ENCODE data around the gene CACNG3.

Gene CACNG3

DNA sequence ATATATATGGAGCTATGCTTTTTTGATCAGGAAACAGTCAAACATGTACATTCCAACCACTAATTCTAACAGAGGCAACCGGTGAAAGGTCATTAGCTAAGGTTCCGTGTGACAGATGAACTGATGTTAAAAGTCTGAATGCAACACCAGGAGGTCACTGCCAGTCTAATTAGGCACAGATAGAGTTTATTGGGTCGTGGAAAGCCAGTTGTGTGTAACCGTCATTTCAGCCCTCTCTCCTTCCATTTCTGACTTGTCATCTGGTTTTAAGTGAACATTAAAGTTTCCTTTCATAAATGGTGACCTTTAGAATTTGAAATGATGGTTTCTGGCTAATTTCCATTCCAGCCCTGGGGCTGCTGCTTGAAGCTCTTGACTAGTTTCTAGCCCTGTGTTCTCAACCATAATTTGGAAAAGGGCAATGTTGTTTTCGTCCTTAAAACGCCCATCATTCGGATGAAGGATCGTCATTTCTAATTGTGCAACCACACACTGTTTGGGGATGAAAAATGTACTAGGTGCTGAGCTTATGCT lies 23.9 kb downstream of the CACNG3 start:
- H3K4me3 ChIP-seq (ENCODE audit: low read length, poor library complexity, severe bottlenecking), result no peak overlapping the region
- H3K9me3 ChIP-seq (ENCODE audit: insufficient read depth, low read depth, low read length), result no peaks in the 10 kb centered on the region
- no peaks in the 10 kb centered on the region for H3K27me3 ChIP-seq (ENCODE audit: insufficient read depth, low read length, poor library complexity, severe bottlenecking)
- no peak overlapping the region for H3K9ac ChIP-seq (ENCODE audit: low read depth, low read length, poor library complexity, severe bottlenecking)
- no peaks in the 10 kb centered on the region for H4K20me1 ChIP-seq (ENCODE audit: insufficient read depth, low read length, poor library complexity, severe bottlenecking)
- no peaks in the 10 kb centered on the region for H3K9me2 ChIP-seq (replicated peaks; ENCODE audit: low read depth, low read length)
- H3K79me2 ChIP-seq (ENCODE audit: insufficient read depth, low read length), result no peaks in the 10 kb centered on the region
- no peaks in the 10 kb centered on the region for H3K4me1 ChIP-seq (ENCODE audit: insufficient read depth, low read length, poor library complexity, severe bottlenecking)
- TF ChIP-seq, protein P1, sequence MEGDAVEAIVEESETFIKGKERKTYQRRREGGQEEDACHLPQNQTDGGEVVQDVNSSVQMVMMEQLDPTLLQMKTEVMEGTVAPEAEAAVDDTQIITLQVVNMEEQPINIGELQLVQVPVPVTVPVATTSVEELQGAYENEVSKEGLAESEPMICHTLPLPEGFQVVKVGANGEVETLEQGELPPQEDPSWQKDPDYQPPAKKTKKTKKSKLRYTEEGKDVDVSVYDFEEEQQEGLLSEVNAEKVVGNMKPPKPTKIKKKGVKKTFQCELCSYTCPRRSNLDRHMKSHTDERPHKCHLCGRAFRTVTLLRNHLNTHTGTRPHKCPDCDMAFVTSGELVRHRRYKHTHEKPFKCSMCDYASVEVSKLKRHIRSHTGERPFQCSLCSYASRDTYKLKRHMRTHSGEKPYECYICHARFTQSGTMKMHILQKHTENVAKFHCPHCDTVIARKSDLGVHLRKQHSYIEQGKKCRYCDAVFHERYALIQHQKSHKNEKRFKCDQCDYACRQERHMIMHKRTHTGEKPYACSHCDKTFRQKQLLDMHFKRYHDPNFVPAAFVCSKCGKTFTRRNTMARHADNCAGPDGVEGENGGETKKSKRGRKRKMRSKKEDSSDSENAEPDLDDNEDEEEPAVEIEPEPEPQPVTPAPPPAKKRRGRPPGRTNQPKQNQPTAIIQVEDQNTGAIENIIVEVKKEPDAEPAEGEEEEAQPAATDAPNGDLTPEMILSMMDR (conservative IDR thresholded peaks at IDR 0.05; ENCODE audit: low read length), result no peak
- no peak for TF ChIP-seq EZH2phosphoT487 (IDR thresholded peaks at IDR 0.05; ENCODE audit: borderline replicate concordance)
- H2AFZ ChIP-seq (ENCODE audit: low read length), result no peak overlapping the region
- no peaks in the 10 kb centered on the region for H3F3A ChIP-seq (ENCODE audit: low read depth)
- no peak overlapping the region for H3K4me2 ChIP-seq (ENCODE audit: low read depth, low read length, poor library complexity, severe bottlenecking)
- no peaks in the 10 kb centered on the region for H3K36me3 ChIP-seq (ENCODE audit: insufficient read depth, low read length)

DNA sequence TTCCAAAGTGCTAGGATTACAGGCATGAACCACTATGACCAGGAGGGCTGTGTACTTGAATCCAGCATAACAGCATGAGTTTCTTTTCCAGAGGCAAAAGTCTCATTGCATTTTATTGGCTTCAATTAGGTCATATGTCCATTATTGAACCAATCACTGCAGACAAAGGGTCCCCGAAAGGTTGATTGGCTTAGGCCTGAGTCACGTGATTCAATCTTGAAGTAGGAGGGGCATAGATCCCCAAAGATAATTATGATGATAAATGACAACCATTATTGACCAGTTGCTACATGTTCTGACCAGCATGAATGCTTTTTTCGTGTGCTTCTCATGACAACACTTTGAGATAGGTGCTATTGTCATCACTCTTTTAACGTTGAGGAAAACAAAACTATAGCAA lies 25.3 kb downstream of the CACNG3 start:
- no peak for TF ChIP-seq EZH2phosphoT487 (IDR thresholded peaks at IDR 0.05; ENCODE audit: borderline replicate concordance)
- TF ChIP-seq, protein P1 (conservative IDR thresholded peaks at IDR 0.05; ENCODE audit: low read length), result no peak
- Histone ChIP-seq H3K4me1 (ENCODE audit: insufficient read depth, low read length, poor library complexity, severe bottlenecking) (no peaks in the 10 kb centered on the region), H2AFZ (ENCODE audit: low read length) (no peak overlapping the region), H3K4me2 (ENCODE audit: low read depth, low read length, poor library complexity, severe bottlenecking) (no peak overlapping the region), H3K4me3 (ENCODE audit: low read length, poor library complexity, severe bottlenecking) (no peak overlapping the region), H3K9ac (ENCODE audit: low read depth, low read length, poor library complexity, severe bottlenecking) (no peak overlapping the region), H3F3A (ENCODE audit: low read depth) (no peaks in the 10 kb centered on the region), H3K79me2 (ENCODE audit: insufficient read depth, low read length) (no peaks in the 10 kb centered on the region), H4K20me1 (ENCODE audit: insufficient read depth, low read length, poor library complexity, severe bottlenecking) (no peaks in the 10 kb centered on the region), H3K27me3 (ENCODE audit: insufficient read depth, low read length, poor library complexity, severe bottlenecking) (no peaks in the 10 kb centered on the region), H3K36me3 (ENCODE audit: insufficient read depth, low read length) (no peaks in the 10 kb centered on the region), H3K9me3 (ENCODE audit: insufficient read depth, low read depth, low read length) (no peaks in the 10 kb centered on the region), H3K9me2 (replicated peaks; ENCODE audit: low read depth, low read length) (no peaks in the 10 kb centered on the region)

DNA sequence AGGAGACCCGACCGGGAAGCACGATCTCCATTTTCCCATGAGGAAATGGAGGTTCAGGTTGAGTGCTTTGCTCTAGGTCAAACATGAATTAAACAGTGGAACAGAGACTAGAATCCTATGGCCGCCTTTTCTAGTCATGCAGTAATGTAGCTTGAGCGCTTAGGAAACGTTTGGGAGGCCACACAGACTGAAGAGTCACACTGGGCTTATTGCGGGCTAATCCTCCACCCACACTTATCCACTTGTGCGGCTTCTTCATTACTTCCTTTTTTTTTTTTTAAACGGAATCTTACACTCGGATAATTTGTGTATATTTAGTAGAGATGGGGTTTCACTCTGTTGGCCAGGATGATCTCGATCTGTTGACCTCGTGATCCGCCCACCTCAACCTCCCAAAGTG lies 26.0 kb downstream of the CACNG3 start:
- no peaks in the 10 kb centered on the region for H3K27me3 ChIP-seq (ENCODE audit: insufficient read depth, low read length, poor library complexity, severe bottlenecking)

More for the DNA sequence above, 26.0 kb downstream of the CACNG3 start:
- H3K36me3 ChIP-seq (ENCODE audit: insufficient read depth, low read length), result no peaks in the 10 kb centered on the region
- no peaks in the 10 kb centered on the region for H3K9me3 ChIP-seq (ENCODE audit: insufficient read depth, low read depth, low read length)
- H3K79me2 ChIP-seq (ENCODE audit: insufficient read depth, low read length), result no peaks in the 10 kb centered on the region
- no peaks in the 10 kb centered on the region for H4K20me1 ChIP-seq (ENCODE audit: insufficient read depth, low read length, poor library complexity, severe bottlenecking)
- H3K9ac ChIP-seq (ENCODE audit: low read depth, low read length, poor library complexity, severe bottlenecking), result no peak overlapping the region
- H2AFZ ChIP-seq (ENCODE audit: low read length), result no peak overlapping the region
- TF ChIP-seq, protein P1 (conservative IDR thresholded peaks at IDR 0.05; ENCODE audit: low read length), result no peak
- H3K9me2 ChIP-seq (replicated peaks; ENCODE audit: low read depth, low read length), result no peaks in the 10 kb centered on the region
- H3K4me2 ChIP-seq (ENCODE audit: low read depth, low read length, poor library complexity, severe bottlenecking), result no peak overlapping the region
- no peaks in the 10 kb centered on the region for H3F3A ChIP-seq (ENCODE audit: low read depth)
- H3K4me1 ChIP-seq (ENCODE audit: insufficient read depth, low read length, poor library complexity, severe bottlenecking), result no peaks in the 10 kb centered on the region
- H3K4me3 ChIP-seq (ENCODE audit: low read length, poor library complexity, severe bottlenecking), result no peak overlapping the region
